ENCODE results near the gene WRNIP1.

The WRNIP1 gene
- 37.5 to 60.2 (median 55.4) reads per million in 3 donors for total RNA-seq

GRCh38 chr6:2765166-2765895 lies at the start of gene WRNIP1:
Gene WRNIP1 (plus strand): TSS chr6:2765393. CDS start chr6:2765623, 230 bp downstream.
- H3K9me3 ChIP-seq (ENCODE audit: control insufficient read depth, low read length), result no peaks in the 10 kb centered on the region
- H3K4me1 ChIP-seq (ENCODE audit: control insufficient read depth, insufficient read depth, low read length, poor library complexity, severe bottlenecking), result peaks cover 16% of the 10 kb centered on the region
- H3K27ac ChIP-seq (ENCODE audit: insufficient read depth, low read length, poor library complexity, severe bottlenecking), result peak within 1 kb of the TSS; percentile 90
- H3K4me3 ChIP-seq (ENCODE audit: insufficient read depth, low read depth, low read length, poor library complexity, severe bottlenecking), result peak within 1 kb of the TSS; percentile 65
- H3K36me3 ChIP-seq (ENCODE audit: control insufficient read depth, insufficient read depth, low read length), result peaks cover 7% of the 10 kb centered on the region
- peak; percentile 95 to 97 (median 96) for DNase-seq
- H3K27me3 ChIP-seq (replicated peaks; ENCODE audit: control insufficient read depth, insufficient read depth, low read length, poor library complexity, severe bottlenecking), result no peaks in the 10 kb centered on the region

- Histone ChIP-seq H3K4me1 (ENCODE audit: control insufficient read depth, insufficient read depth, low read length, poor library complexity, severe bottlenecking) (no peaks in the 10 kb centered on the region), H3K9me3 (ENCODE audit: control insufficient read depth, low read length) (no peaks in the 10 kb centered on the region), H3K36me3 (ENCODE audit: control insufficient read depth, insufficient read depth, low read length) (no peaks in the 10 kb centered on the region), H3K27me3 (replicated peaks; ENCODE audit: control insufficient read depth, insufficient read depth, low read length, poor library complexity, severe bottlenecking) (no peaks in the 10 kb centered on the region), H3K27ac (ENCODE audit: insufficient read depth, low read length, poor library complexity, severe bottlenecking) (no peak overlapping the region), H3K4me3 (ENCODE audit: insufficient read depth, low read depth, low read length, poor library complexity, severe bottlenecking) (no peak overlapping the region)
- DNase-seq, result no peak
Measured at GRCh38 chr6:2715737-2716136, 49.5 kb upstream of the WRNIP1 start.

GRCh38 chr6:2716936-2717700 lies 48.1 kb upstream of the WRNIP1 start:
- no peak for DNase-seq
- Histone ChIP-seq H3K27ac (ENCODE audit: insufficient read depth, low read length, poor library complexity, severe bottlenecking) (no peak overlapping the region), H3K27me3 (replicated peaks; ENCODE audit: control insufficient read depth, insufficient read depth, low read length, poor library complexity, severe bottlenecking) (no peaks in the 10 kb centered on the region), H3K36me3 (ENCODE audit: control insufficient read depth, insufficient read depth, low read length) (no peaks in the 10 kb centered on the region), H3K9me3 (ENCODE audit: control insufficient read depth, low read length) (no peaks in the 10 kb centered on the region), H3K4me3 (ENCODE audit: insufficient read depth, low read depth, low read length, poor library complexity, severe bottlenecking) (no peak overlapping the region), H3K4me1 (ENCODE audit: control insufficient read depth, insufficient read depth, low read length, poor library complexity, severe bottlenecking) (no peaks in the 10 kb centered on the region)

- H3K4me1 ChIP-seq (ENCODE audit: control insufficient read depth, insufficient read depth, low read length, poor library complexity, severe bottlenecking), result no peaks in the 10 kb centered on the region
- no peak overlapping the region for H3K27ac ChIP-seq (ENCODE audit: insufficient read depth, low read length, poor library complexity, severe bottlenecking)
- no peak for DNase-seq
- no peaks in the 10 kb centered on the region for H3K9me3 ChIP-seq (ENCODE audit: control insufficient read depth, low read length)
- H3K4me3 ChIP-seq (ENCODE audit: insufficient read depth, low read depth, low read length, poor library complexity, severe bottlenecking), result no peak overlapping the region
- no peaks in the 10 kb centered on the region for H3K27me3 ChIP-seq (replicated peaks; ENCODE audit: control insufficient read depth, insufficient read depth, low read length, poor library complexity, severe bottlenecking)
- no peaks in the 10 kb centered on the region for H3K36me3 ChIP-seq (ENCODE audit: control insufficient read depth, insufficient read depth, low read length)
Measured at GRCh38 chr6:2718334-2719092, 46.7 kb upstream of the WRNIP1 start.

- no peak overlapping the region for H3K27ac ChIP-seq (ENCODE audit: insufficient read depth, low read length, poor library complexity, severe bottlenecking)
- no peaks in the 10 kb centered on the region for H3K36me3 ChIP-seq (ENCODE audit: control insufficient read depth, insufficient read depth, low read length)
- H3K27me3 ChIP-seq (replicated peaks; ENCODE audit: control insufficient read depth, insufficient read depth, low read length, poor library complexity, severe bottlenecking), result no peaks in the 10 kb centered on the region
Measured at GRCh38 chr6:2719093-2719455, 46.1 kb upstream of the WRNIP1 start.

GRCh38 chr6:2721219-2721618 lies 44.0 kb upstream of the WRNIP1 start:
- no peaks in the 10 kb centered on the region for H3K4me1 ChIP-seq (ENCODE audit: control insufficient read depth, insufficient read depth, low read length, poor library complexity, severe bottlenecking)
- H3K27me3 ChIP-seq (replicated peaks; ENCODE audit: control insufficient read depth, insufficient read depth, low read length, poor library complexity, severe bottlenecking), result no peaks in the 10 kb centered on the region
- H3K36me3 ChIP-seq (ENCODE audit: control insufficient read depth, insufficient read depth, low read length), result no peaks in the 10 kb centered on the region
- no peak overlapping the region for H3K27ac ChIP-seq (ENCODE audit: insufficient read depth, low read length, poor library complexity, severe bottlenecking)
- no peaks in the 10 kb centered on the region for H3K9me3 ChIP-seq (ENCODE audit: control insufficient read depth, low read length)
- no peak for DNase-seq
- no peak overlapping the region for H3K4me3 ChIP-seq (ENCODE audit: insufficient read depth, low read depth, low read length, poor library complexity, severe bottlenecking)

More at GRCh38 chr6:2719093-2719455, 46.1 kb upstream of the WRNIP1 start:
- Histone ChIP-seq H3K9me3 (ENCODE audit: control insufficient read depth, low read length) (no peaks in the 10 kb centered on the region), H3K4me3 (ENCODE audit: insufficient read depth, low read depth, low read length, poor library complexity, severe bottlenecking) (no peak overlapping the region), H3K4me1 (ENCODE audit: control insufficient read depth, insufficient read depth, low read length, poor library complexity, severe bottlenecking) (no peaks in the 10 kb centered on the region)
- no peak for DNase-seq

GRCh38 chr6:2725364-2725988 lies 39.7 kb upstream of the WRNIP1 start:
- no peaks in the 10 kb centered on the region for H3K36me3 ChIP-seq (ENCODE audit: control insufficient read depth, insufficient read depth, low read length)
- no peaks in the 10 kb centered on the region for H3K27me3 ChIP-seq (replicated peaks; ENCODE audit: control insufficient read depth, insufficient read depth, low read length, poor library complexity, severe bottlenecking)
- H3K4me3 ChIP-seq (ENCODE audit: insufficient read depth, low read depth, low read length, poor library complexity, severe bottlenecking), result no peak overlapping the region
- no peak overlapping the region for H3K27ac ChIP-seq (ENCODE audit: insufficient read depth, low read length, poor library complexity, severe bottlenecking)
- H3K4me1 ChIP-seq (ENCODE audit: control insufficient read depth, insufficient read depth, low read length, poor library complexity, severe bottlenecking), result no peaks in the 10 kb centered on the region
- no peaks in the 10 kb centered on the region for H3K9me3 ChIP-seq (ENCODE audit: control insufficient read depth, low read length)
- no peak for DNase-seq

- no peaks in the 10 kb centered on the region for H3K36me3 ChIP-seq (ENCODE audit: control insufficient read depth, insufficient read depth, low read length)
- H3K27me3 ChIP-seq (replicated peaks; ENCODE audit: control insufficient read depth, insufficient read depth, low read length, poor library complexity, severe bottlenecking), result no peaks in the 10 kb centered on the region
- no peak for DNase-seq
- no peak overlapping the region for H3K4me3 ChIP-seq (ENCODE audit: insufficient read depth, low read depth, low read length, poor library complexity, severe bottlenecking)
- no peaks in the 10 kb centered on the region for H3K4me1 ChIP-seq (ENCODE audit: control insufficient read depth, insufficient read depth, low read length, poor library complexity, severe bottlenecking)
- H3K9me3 ChIP-seq (ENCODE audit: control insufficient read depth, low read length), result no peaks in the 10 kb centered on the region
- H3K27ac ChIP-seq (ENCODE audit: insufficient read depth, low read length, poor library complexity, severe bottlenecking), result no peak overlapping the region
Measured at GRCh38 chr6:2725999-2726567, 39.1 kb upstream of the WRNIP1 start.

- H3K27ac ChIP-seq (ENCODE audit: insufficient read depth, low read length, poor library complexity, severe bottlenecking), result no peak overlapping the region
- H3K27me3 ChIP-seq (replicated peaks; ENCODE audit: control insufficient read depth, insufficient read depth, low read length, poor library complexity, severe bottlenecking), result no peaks in the 10 kb centered on the region
- DNase-seq, result no peak
- no peak overlapping the region for H3K4me3 ChIP-seq (ENCODE audit: insufficient read depth, low read depth, low read length, poor library complexity, severe bottlenecking)
- no peaks in the 10 kb centered on the region for H3K36me3 ChIP-seq (ENCODE audit: control insufficient read depth, insufficient read depth, low read length)
- no peaks in the 10 kb centered on the region for H3K4me1 ChIP-seq (ENCODE audit: control insufficient read depth, insufficient read depth, low read length, poor library complexity, severe bottlenecking)
- H3K9me3 ChIP-seq (ENCODE audit: control insufficient read depth, low read length), result no peaks in the 10 kb centered on the region
Measured at GRCh38 chr6:2729921-2730320, 35.3 kb upstream of the WRNIP1 start.
